ENCODE data around the gene KISS1.

KISS1 gene

GRCh38 chr1:204171751-204172178, 24.5 kb downstream of the KISS1 start:
- no peak for DNase-seq
- in situ Hi-C loops (cut with HindIII; ENCODE audit: low pct_ligation_motif_present, low pct_unique_long_range_greater_than_20kb, low sequenced_read_pairs): loop anchor here (25.0 kb wide), 1 partner anchor 191 kb away; the partner anchor contains the start of gene PLEKHA6

DNA sequence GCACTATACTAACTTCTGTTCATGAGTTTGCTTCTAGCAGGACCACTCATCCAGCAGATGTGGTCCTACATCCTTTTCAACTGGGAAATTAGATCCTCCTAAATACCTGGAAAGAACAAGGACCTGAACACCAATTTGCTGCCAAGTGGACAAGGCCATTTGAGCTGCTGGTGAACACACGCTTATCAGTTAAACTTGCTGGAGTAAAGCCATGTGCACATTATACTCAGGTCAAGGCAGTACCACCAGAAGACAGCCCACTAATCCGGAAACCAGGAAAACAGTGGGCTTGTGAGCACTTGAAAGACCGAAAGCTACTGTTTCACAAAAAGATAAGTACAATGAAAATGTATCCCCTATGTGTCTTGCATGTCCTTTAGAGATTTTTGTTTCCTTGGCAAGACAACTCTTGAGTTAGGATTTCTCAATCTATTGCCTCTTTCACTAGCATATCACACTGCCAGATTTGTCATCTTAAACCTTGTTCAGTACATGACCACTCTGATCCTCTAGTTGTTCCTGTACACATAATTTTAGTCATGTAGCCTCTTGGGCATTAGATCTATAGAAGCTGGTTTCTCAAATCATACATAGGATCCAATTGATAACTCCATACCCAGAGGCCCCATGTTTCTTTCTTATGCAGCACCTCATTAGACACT, 25.7 kb downstream of the KISS1 start:
- in situ Hi-C loops (cut with HindIII; ENCODE audit: low pct_ligation_motif_present, low pct_unique_long_range_greater_than_20kb, low sequenced_read_pairs): loop anchor here (25.0 kb wide), 1 partner anchor 192 kb away; the partner anchor contains the start of gene PLEKHA6
- DNase-seq: no peak

DNA sequence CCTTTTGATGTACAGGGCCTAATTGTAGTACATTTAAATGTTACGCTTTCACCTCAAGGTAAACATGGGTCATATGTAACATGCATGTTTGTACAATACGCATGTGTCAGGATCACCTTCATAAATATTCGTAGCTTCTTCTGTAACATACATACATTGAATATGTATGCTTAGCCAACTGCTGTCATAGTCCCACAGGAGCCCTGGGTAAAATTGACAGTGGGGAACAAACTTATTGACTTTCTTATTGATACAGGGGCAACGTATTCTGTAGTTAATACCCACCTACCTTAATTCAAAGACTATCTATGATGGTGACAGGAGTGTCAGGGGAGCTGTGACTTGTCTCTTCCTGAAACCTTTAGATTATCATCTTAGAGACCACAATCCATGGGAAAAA, 26.4 kb downstream of the KISS1 start:
- peak; percentile 20 for DNase-seq
- in situ Hi-C loops (cut with HindIII; ENCODE audit: low pct_ligation_motif_present, low pct_unique_long_range_greater_than_20kb, low sequenced_read_pairs): loop anchor here (25.0 kb wide), 1 partner anchor 192 kb away; the partner anchor contains the start of gene PLEKHA6

DNA sequence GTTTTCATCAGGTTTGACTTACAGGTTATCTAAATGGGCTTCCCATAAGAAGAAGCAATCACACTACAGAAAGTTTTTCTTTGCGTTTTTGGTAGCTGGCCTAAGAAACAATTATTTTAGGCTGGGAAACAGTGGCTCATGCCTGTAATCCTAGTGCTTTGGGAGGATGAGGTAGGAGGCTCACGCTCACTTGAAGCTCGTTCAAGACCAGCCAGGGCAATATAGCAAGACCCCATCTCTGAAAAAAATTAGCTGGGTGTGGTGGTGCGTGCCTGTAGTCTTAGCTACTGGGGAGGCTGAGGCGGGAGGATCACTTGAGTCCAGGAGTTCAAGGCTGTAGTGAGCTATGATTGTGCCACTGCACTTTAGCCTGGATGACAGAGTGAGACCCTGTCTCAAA, 28.6 kb downstream of the KISS1 start:
- DNase-seq: no peak
- in situ Hi-C loops (cut with HindIII; ENCODE audit: low pct_ligation_motif_present, low pct_unique_long_range_greater_than_20kb, low sequenced_read_pairs): loop anchor here (25.0 kb wide), 1 partner anchor 195 kb away; the partner anchor contains the start of gene PLEKHA6

- in situ Hi-C loops (cut with HindIII; ENCODE audit: low pct_ligation_motif_present, low pct_unique_long_range_greater_than_20kb, low sequenced_read_pairs): loop anchor here (25.0 kb wide), 1 partner anchor 196 kb away; the partner anchor contains the start of gene PLEKHA6
- no peak for DNase-seq
Observed at GRCh38 chr1:204166219-204166618, 30.1 kb downstream of the KISS1 start, which contains the start of gene REN. Gene REN (minus strand): TSS chr1:204166337. CDS start chr1:204166293, 44 bp downstream.

GRCh38 chr1:204162494-204163074, 33.7 kb downstream of the KISS1 start:
- in situ Hi-C loops (cut with HindIII; ENCODE audit: low pct_ligation_motif_present, low pct_unique_long_range_greater_than_20kb, low sequenced_read_pairs): loop anchor here (25.0 kb wide), 1 partner anchor 200 kb away; the partner anchor contains the start of gene PLEKHA6
- peak; percentile 74 for DNase-seq

- no peak for DNase-seq
- in situ Hi-C loops (cut with HindIII; ENCODE audit: low pct_ligation_motif_present, low pct_unique_long_range_greater_than_20kb, low sequenced_read_pairs): loop anchor here (25.0 kb wide), 1 partner anchor 200 kb away; the partner anchor contains the start of gene PLEKHA6
Observed at GRCh38 chr1:204161609-204162493, 34.4 kb downstream of the KISS1 start.

DNA sequence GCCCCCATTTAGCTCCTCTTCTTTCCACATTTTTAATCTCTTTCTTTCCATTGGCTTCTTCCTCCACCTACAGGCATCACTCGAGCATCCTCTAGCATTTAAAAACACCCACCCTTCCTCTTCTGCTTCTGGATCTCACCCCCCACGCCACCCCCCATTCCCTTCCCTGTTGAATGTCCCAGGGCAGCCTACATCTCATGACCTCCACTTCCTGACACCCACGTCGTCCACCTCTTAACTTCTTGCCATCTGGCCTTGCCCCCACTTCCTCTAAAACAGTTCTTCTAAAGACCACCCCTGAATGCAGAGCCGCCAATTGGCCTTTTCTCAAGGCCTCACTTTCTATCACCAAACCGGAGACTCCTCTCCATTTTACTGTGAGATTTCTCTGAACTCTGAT, 38.3 kb downstream of the KISS1 start:
- in situ Hi-C loops (cut with HindIII; ENCODE audit: low pct_ligation_motif_present, low pct_unique_long_range_greater_than_20kb, low sequenced_read_pairs): loop anchor here (25.0 kb wide), 1 partner anchor 204 kb away; the partner anchor contains the start of gene PLEKHA6
- no peak for DNase-seq

DNA sequence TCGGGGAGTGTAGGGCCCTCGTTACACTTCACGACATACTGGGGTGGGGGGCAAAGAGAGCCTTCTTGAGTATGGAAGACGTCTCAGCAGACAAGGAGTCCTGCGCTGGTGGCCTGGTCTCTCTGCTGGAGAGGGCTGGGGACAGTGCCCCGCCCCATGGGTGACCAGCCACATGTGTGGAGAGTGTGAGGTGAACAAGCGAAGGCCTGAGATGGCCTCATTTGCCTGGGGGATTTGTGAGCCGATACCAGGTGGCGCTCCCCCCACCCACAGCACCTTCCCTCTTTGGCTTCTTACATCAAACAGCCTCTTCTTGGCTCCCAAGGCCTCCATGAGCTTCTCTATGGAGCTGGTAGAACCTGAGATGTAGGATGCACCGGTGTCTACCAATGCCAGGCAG, 40.4 kb downstream of the KISS1 start:
- in situ Hi-C loops (cut with HindIII; ENCODE audit: low pct_ligation_motif_present, low pct_unique_long_range_greater_than_20kb, low sequenced_read_pairs): loop anchor here (25.0 kb wide), 1 partner anchor 206 kb away; the partner anchor contains the start of gene PLEKHA6
- no peak for DNase-seq

DNA sequence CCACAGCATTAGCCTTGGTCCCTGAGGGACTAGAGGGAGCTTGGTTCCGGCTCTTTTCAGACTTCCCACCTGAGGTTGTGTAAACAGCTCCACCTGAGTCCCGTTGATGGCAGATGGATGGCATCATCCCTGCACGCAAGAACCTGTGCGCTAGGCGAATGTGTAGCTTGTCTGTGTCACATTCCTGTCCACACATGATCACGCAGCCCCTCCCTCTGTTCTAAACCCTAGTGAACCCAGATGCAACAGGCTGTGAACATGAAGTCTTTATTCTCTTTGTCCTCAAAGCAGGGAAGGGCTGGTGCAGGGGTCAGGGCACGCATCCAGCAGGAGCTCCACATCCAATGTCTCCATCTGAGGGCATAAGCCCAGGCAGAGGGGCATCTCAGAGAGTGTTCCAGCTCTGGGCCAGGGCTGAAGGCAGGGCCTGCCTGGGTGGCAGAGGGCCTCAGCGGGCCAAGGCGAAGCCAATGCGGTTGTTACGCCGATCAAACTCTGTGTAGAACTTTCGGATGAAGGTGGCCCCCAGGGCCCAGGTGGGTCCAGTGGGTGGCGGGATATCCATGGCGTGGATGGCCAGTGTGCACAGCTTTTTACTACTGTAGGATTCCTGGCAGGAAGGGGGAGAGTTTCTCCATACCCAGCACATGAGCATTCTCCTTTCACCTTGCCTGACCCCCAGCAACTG, 41.6 kb downstream of the KISS1 start:
- no peak for DNase-seq
- in situ Hi-C loops (cut with HindIII; ENCODE audit: low pct_ligation_motif_present, low pct_unique_long_range_greater_than_20kb, low sequenced_read_pairs): loop anchor here (25.0 kb wide), 1 partner anchor 208 kb away; the partner anchor contains the start of gene PLEKHA6

DNA sequence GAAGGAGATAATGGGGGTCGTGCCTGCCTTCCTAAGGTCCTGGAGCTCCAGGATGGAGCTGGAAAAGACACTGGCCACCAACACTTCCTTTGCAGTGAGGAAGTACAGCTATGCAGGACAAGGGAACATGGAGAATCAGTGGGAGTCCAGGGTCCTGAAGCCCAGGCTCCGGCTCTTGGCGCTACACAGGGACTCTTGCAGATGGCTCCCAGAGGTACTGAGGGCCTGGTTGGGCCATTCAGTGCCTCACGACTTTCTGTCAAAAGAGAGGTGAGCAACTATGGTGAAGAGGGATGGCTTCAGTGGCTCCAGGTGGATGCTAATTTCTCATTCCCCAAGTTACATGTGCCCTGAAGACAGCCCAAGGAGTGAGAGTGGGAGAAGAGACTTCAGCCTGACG, 42.6 kb downstream of the KISS1 start:
- no peak for DNase-seq
- in situ Hi-C loops (cut with HindIII; ENCODE audit: low pct_ligation_motif_present, low pct_unique_long_range_greater_than_20kb, low sequenced_read_pairs): loop anchor here (25.0 kb wide), 1 partner anchor 209 kb away; the partner anchor contains the start of gene PLEKHA6

GRCh38 chr1:204152310-204153044, 43.8 kb downstream of the KISS1 start:
- in situ Hi-C loops (cut with HindIII; ENCODE audit: low pct_ligation_motif_present, low pct_unique_long_range_greater_than_20kb, low sequenced_read_pairs): loop anchor here (25.0 kb wide), 1 partner anchor 210 kb away; the partner anchor contains the start of gene PLEKHA6
- DNase-seq: no peak

DNA sequence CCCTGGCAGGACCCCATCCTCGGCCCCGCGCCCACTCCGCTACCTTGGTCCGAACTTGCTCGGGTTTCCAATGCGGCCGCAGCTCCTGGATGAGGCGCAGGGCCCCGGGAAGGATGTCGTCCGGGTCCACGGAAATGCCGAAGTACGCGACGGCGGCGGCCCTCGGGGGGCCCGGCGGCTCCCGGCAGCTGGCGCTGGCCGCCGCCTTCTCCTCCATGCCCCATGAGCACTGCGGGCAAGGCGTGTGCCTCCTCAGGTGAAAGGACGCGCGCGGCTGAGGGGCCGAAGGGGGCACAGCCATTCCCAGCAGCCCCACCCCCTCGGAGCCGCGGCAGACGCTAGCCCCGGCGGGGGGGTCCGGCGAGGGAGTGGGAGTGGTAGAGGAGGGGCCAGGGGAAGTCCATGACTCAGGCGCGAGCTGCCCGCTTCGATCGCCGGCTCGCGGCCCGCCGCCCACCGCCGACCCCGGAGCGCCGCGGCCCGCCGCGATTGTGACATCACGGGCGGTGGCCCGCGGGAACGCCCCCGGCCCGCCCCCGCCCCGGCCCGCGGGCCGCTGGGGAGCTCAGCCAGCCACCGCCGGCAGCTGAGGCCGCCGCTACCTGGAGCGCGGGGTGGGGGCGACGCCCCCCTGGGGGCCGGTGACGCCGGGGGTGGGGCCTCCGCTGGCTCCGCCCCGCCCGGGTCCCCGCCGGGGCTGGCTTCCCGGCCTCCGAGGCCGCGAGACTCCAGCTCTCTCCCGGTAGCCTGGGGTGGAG, 44.6 kb downstream of the KISS1 start, which contains the start of gene ETNK2:
ETNK2 (minus strand) TSS at position 493 of the 758 bp plus-strand sequence; CDS start at position 301, 192 bp downstream.
- DNase-seq: peak; percentile 66
- in situ Hi-C loops (cut with HindIII; ENCODE audit: low pct_ligation_motif_present, low pct_unique_long_range_greater_than_20kb, low sequenced_read_pairs): loop anchor here (25.0 kb wide), 1 partner anchor 211 kb away; the partner anchor contains the start of gene PLEKHA6

- DNase-seq: no peak
- in situ Hi-C loops (cut with HindIII; ENCODE audit: low pct_ligation_motif_present, low pct_unique_long_range_greater_than_20kb, low sequenced_read_pairs): loop anchor here (25.0 kb wide), 1 partner anchor 211 kb away; the partner anchor contains the start of gene PLEKHA6
Observed at GRCh38 chr1:204150702-204151551, 45.4 kb downstream of the KISS1 start.

Measured in ACHN (cell line).